Chondrocyte (in vitro differentiated cells): ENCODE measurements around the gene NUPR1. TPM values are rescaled to one million over a fixed set of nuclear protein-coding genes. Genes with fewer than 3 reads are reported as not detected.

Source experiments
- DNase-seq: peaks from one replicate; pipeline ENCODE4 v3.0.0; 2021; ENCODE audit warnings: mixed read lengths, low spot score
- H3K27ac Mint-ChIP-seq: one replicate; pipeline ENCODE4 v1.8.0; 2021; ENCODE audit warnings: mild to moderate bottlenecking, moderate library complexity, mixed read lengths; ENCODE audit not compliant: unreplicated experiment
- H3K27me3 Mint-ChIP-seq: 2 replicates; pipeline ENCODE4 v1.8.0; 2021; ENCODE audit warnings: low read depth, mixed read lengths
- H3K36me3 Mint-ChIP-seq: 2 replicates; pipeline ENCODE4 v1.8.0; 2021; ENCODE audit warnings: low read depth, mixed read lengths
- H3K4me1 Mint-ChIP-seq: 2 replicates; pipeline ENCODE4 v1.8.0; 2021; ENCODE audit warnings: low read depth, mild to moderate bottlenecking, mixed read lengths
- H3K4me3 Mint-ChIP-seq: one replicate; pipeline ENCODE4 v1.8.0; 2021; ENCODE audit warnings: mild to moderate bottlenecking, moderate library complexity, mixed read lengths; ENCODE audit not compliant: unreplicated experiment
- H3K9me3 Mint-ChIP-seq: 2 replicates; pipeline ENCODE4 v1.8.0; 2021; ENCODE audit warnings: low read depth, mixed read lengths
- total RNA-seq: library from RNA; stranded (reverse); gene quantifications from 3 replicates; pipeline ENCODE4 v1.2.1, GENCODE V29; 2021
- TF ChIP-seq, protein P1 (sequence below): fragments of 200-600 bp; sonication (generic); IDR thresholded peaks from 2 replicates; pipeline ENCODE4 v1.5.0; 2021; ENCODE audit warnings: antibody characterized with exemption, mild to moderate bottlenecking, moderate library complexity

The NUPR1 gene
- total RNA-seq, 1 donor from 2014 or later, result 289 TPM

GRCh38 chr16:28511801-28512789 lies 26.7 kb downstream of the NUPR1 start:
- Mint-ChIP-seq H3K4me3 (no peak overlapping the region), H3K27ac (no peak overlapping the region), H3K4me1 (peaks cover 7% of the 10 kb centered on the region), H3K36me3 (no peaks in the 10 kb centered on the region), H3K9me3 (no peaks in the 10 kb centered on the region), H3K27me3 (no peaks in the 10 kb centered on the region)
- no peak for DNase-seq
- TF ChIP-seq, protein P1, sequence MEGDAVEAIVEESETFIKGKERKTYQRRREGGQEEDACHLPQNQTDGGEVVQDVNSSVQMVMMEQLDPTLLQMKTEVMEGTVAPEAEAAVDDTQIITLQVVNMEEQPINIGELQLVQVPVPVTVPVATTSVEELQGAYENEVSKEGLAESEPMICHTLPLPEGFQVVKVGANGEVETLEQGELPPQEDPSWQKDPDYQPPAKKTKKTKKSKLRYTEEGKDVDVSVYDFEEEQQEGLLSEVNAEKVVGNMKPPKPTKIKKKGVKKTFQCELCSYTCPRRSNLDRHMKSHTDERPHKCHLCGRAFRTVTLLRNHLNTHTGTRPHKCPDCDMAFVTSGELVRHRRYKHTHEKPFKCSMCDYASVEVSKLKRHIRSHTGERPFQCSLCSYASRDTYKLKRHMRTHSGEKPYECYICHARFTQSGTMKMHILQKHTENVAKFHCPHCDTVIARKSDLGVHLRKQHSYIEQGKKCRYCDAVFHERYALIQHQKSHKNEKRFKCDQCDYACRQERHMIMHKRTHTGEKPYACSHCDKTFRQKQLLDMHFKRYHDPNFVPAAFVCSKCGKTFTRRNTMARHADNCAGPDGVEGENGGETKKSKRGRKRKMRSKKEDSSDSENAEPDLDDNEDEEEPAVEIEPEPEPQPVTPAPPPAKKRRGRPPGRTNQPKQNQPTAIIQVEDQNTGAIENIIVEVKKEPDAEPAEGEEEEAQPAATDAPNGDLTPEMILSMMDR, result no peak

GRCh38 chr16:28511031-28511430 lies 27.7 kb downstream of the NUPR1 start:
- peaks cover 7% of the 10 kb centered on the region for H3K4me1 Mint-ChIP-seq
- DNase-seq, result no peak
- peaks cover 5% of the 10 kb centered on the region for H3K27me3 Mint-ChIP-seq
- H3K4me3 Mint-ChIP-seq, result no peak overlapping the region
- H3K27ac Mint-ChIP-seq, result no peak overlapping the region
- no peaks in the 10 kb centered on the region for H3K9me3 Mint-ChIP-seq
- TF ChIP-seq, protein P1, result no peak
- no peaks in the 10 kb centered on the region for H3K36me3 Mint-ChIP-seq

- Mint-ChIP-seq H3K27me3 (peaks cover 11% of the 10 kb centered on the region), H3K27ac (no peak overlapping the region), H3K4me1 (no peaks in the 10 kb centered on the region), H3K36me3 (no peaks in the 10 kb centered on the region), H3K9me3 (no peaks in the 10 kb centered on the region), H3K4me3 (no peak overlapping the region)
- DNase-seq, result no peak
- TF ChIP-seq, protein P1, result no peak
These were observed 33.2 kb downstream of the NUPR1 start for GRCh38 chr16:28505489-28506137.

DNA sequence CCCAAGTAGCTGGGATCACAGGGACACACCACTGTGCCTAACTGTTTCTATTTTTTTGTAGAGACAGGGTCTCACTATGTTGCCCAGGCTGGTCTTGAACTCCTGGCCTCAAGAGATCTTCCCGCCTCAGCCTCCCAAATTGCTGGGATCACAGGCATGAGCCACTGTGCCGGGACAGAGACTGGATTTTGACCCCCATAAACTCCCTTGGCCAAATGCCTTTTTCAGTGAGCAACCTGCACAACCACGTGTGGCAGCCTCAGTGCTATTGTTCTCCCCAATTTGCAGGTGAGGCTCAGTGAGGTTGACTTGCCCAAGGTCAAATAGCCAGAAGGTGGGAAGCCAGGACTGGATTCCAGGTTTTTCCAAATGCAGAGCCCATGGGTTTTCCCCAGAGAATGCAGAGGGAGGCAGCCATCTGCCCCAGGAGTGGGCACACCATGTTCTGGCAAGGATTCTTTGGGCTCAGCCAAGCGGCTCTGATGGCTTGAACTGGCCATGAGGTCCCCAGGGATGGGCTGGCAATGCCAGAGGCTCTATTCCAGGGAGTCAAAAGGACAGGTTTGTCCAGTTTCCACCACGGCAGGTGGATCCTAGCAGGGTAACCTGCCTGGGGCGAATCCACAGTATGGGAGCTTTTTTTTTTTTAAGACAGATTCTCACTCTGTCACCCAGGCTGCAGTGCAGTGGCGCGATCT lies 33.9 kb downstream of the NUPR1 start:
- TF ChIP-seq, protein P1, result no peak
- DNase-seq, result no peak
- H3K9me3 Mint-ChIP-seq, result no peaks in the 10 kb centered on the region
- no peaks in the 10 kb centered on the region for H3K36me3 Mint-ChIP-seq
- no peak overlapping the region for H3K27ac Mint-ChIP-seq
- H3K4me1 Mint-ChIP-seq, result no peaks in the 10 kb centered on the region
- no peak overlapping the region for H3K4me3 Mint-ChIP-seq
- H3K27me3 Mint-ChIP-seq, result peaks cover 11% of the 10 kb centered on the region
